ENCODE results near the gene NLGN1.
A peak's percentile ranks its signal among the peaks of the same experiment; 100 is the strongest.
"Not testable (repeated sequence)": the region's sequence is repeated elsewhere in the genome, so short reads cannot be mapped to it uniquely, and the experiment has no call there.

The NLGN1 gene

DNA sequence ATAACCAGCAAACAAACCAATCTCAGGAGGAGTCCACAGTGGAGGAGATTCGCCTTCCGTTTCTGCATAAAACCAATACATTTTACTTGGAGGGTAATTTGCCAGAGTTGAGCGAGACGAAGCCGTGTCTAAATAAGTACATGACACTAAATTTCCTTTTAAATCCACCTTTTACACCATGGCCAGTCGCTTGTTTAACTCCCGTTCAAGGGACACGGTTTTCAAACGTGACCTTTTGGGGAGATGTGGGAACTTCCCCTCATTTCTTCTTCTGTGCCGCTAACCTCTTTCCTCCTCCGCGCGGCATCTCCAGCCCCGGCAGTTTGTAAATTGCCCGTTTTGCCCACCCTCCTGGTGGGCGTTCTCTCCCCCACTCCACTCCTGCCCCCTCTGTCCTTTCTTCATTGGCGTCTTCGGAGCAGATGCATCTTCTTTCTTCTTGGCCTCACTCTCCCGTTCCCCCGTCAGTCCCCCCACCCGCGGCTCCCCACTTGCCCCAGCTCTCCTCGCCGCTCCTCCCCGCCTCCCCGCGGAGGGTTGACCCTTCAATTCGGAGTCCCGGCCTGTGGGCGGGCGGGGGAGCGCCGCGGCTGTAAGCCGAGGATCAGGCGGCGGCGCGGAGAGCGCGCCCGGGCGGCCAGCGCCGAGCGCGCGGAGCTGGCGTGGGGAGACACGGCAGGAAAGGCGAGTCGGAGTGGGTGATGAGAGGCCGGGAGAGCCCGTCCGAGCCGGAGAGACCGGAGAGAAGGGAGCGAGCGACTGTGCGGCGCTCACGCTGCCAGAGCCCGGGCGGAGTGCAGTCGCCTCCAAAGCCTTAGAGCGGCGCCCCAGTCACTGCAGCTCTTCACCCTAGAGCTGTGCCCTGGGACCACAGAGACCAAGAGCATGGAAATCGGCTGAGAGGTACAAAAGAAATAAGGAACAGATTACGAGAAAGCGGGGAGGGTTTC is at the start of gene NLGN1:
TSS of gene NLGN1 (plus strand) at position 584 of the 950 bp plus-strand sequence.
- DNase-seq (ENCODE audit: low spot score), result peak; percentile 70

DNA sequence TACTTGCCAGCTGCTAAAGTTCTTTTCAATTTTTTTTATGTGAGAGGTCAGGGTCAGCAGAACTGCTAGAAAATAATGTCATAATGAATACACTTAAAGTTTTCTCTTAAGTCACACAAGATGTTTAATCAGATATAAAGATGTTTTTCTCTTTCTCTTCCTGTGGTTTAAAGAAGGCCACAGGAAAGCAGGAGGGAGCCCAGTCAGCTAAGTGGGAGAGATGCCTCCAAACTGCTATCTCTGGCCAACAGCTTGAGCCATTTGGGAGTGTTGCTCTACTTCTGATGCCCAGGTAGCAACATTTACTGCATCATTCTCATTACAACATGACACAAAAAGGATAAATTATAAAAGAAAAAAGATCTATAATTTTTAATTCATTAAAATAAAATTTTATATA is 45.7 kb upstream of the NLGN1 start:
- no peak for DNase-seq (ENCODE audit: low spot score)

DNA sequence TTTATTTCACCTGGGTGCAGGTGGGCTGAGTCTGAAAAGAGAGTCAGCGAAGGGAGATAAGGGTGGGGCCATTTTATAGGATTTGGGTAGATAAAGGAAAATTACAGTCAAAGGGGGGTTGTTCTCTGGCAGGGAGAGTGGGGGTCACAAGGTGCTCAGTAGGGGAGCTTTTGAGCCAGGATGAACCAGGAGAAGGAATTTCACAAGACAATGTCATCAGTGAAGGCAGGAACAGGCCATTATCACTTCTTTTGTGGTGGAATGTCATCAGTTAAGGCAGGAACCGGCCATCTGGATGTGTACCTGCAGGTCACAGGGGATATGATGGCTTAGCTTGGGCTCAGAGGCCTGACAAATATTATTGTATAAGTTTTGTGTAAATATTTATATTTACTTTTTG is 44.4 kb upstream of the NLGN1 start:
- DNase-seq (ENCODE audit: low spot score), result not testable (repeated sequence)

DNA sequence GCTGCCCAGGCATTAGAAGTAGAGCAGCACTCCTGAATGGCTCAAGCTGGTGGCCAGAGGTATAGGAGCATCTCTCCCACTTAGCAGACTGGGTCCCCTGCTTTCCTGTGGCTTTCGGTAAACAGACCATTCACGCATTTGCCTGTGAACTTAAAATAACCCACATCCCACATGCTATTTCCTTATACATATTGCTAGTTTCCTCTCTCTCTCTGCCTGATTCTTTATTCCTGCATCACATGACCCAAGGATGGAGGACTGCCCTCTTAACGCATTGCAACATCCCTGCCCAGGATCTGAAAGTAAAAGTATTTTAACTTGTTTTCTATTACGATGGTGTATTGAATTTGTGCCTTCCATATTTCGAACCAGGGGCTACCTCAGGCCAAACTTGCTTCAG is 43.4 kb upstream of the NLGN1 start:
- no peak for DNase-seq (ENCODE audit: low spot score)

DNA sequence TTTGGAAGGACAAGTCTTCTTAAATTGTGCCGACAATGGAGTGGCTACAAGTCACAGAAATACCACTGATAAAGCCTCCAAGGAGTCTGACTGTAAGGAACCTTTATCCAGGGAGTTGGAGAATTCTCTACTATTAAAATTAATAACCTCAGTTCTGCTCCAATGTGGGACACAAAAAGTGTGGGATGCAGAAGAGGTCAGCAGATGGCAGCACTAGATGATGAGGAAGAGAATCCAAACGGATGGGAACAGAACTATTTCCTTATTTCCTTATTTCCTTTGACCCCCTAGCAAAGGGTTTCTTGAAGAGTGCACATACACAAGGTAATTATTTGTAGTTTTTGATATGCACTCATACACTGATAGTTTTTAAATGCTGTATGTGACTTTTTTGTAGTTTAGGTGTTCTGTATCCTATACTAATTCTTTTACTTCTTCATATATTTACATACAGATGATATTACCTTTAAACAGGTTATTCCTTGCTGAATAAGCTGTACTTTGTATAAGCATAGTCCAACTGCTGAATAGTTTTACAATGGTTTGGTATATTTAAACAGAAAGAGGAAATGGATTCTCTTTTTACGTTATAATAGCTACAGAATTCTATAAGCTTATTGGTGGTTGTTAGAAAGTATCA is 25.6 kb upstream of the NLGN1 start:
- DNase-seq (ENCODE audit: low spot score), result peak; percentile 14

DNA sequence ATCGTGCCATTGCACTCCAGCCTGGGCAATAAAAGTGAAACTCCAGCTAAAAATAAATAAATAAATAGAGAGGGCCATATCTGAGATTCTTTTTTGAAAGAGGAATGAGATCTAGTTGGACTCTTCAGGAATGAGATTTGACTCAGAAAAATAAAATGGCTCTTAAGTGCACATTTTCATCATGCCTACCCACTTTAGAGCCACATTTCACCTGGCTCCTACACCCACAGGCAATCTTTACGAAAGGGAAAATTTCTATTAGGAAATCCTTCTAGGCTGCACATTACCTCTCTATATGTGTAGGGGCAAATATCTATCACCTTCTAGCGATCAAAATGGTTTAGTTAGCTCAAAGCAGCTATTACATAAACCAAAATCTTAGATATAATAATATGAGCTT is 16.9 kb upstream of the NLGN1 start:
- DNase-seq (ENCODE audit: low spot score), result no peak

DNA sequence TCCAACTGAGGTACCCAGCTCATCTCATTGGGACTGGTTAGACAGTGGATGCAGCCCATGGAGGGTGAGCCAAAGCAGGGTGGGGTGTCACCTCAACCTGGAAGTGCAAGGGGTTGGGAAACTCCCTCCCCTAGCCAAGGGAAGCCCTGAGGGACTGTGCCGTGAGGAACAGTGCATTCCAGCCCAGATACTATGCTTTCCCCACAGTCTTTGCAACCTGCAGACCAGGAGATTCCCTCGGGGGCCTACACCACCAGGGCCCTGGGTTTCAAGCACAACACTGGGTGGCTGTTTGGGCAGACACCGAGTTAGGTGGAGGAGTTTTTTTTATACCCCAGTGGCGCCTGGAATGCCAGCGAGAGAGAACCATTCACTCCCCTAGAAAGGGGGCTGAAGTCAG is 15.6 kb upstream of the NLGN1 start:
- not testable (repeated sequence) for DNase-seq (ENCODE audit: low spot score)

DNA sequence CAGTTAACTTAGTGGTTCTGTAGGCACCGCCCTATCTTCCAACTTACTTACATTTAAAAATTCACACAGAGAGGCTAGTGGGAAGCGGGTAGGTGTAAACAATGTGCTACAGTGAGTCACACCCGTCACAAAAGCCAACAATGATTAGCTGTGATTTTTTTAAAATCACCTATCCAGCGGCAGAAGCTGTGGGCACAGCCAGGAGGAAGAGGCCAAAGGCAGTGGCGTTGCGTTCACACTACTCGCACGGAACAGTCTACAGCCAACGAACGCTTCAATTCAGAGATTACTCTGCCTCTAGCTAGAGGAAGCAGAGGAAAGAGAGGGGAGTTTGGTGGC is 2.5 kb upstream of the NLGN1 start:
- DNase-seq (ENCODE audit: low spot score), result peak; percentile 34

DNA sequence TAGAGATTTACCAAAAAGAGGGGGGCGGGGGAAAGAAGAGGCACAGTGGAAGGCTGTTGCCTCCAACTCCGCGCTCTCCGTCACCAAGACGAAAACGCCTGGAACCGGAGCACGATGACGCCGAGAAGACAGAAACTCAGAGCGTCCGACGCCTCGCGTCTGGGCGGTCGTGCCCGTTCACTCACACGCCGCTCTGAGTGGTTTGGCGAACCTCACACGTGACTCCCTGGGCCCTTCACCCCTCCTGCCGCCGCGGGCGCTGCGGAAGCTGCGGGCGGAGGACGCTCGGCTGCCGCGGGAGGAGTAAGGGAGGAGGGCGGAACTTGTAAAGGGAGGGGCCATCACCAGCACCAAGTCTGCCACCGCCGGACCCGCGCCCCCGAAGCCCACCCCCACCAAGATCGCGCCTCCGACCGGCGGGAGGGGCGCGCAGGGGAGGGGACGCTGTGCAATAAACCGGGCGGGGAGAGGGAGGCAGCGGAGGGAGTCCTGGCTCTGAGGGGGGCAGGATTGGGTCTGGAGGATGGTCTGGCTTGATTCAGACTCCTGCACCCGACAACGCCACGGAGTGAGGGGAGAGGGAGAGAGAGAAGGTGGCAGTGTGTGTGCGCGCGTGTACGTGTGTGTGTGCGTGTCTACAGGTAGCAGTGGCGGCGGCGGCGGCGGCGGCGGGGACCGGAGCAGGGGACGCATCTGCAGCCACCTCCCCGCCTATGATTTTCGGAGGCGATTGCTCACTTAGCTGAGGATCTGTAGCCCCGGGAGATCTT is 1.9 kb upstream of the NLGN1 start:
- DNase-seq (ENCODE audit: low spot score), result peak; percentile 86

DNA sequence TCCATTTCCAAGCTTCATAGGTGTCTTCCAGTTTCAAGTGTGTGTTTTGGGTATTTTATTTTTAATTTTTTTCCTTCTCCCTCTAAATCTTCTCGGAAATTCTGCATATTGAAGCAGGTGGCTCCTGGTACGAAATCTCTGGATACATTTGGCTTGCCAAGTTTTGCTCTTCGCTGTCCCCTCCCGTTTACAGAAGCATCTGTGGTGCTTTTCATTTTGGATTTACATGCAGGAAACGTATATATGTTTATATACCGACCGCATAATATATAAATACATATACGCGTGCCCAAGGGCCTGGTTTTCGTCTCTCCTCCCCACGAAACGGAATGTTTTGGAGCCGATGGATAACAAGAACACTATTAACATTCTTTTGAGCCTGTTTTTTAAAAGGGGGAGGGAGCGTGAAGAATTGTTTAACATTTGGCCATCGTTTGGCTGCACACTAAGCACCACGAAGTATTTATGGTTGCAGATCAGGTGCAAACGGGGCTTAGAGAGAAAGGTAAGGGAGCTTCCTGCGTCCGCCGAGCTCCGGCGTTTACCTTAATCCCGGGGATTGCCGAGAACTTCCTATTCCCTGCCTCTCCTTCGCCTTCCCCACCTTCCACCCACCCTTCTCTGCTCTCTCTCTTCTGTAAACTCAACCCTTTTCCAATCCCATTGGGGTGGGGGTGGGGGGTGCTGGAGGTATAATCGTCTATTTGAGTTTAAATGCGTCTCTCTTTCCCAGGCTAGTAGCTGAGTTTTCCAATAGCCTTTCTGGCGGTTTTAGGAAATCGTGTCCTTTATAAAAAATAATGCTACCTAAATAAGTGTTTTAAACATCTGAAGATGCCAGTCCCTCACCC is 1.1 kb upstream of the NLGN1 start:
- DNase-seq (ENCODE audit: low spot score), result peak; percentile 12

DNA sequence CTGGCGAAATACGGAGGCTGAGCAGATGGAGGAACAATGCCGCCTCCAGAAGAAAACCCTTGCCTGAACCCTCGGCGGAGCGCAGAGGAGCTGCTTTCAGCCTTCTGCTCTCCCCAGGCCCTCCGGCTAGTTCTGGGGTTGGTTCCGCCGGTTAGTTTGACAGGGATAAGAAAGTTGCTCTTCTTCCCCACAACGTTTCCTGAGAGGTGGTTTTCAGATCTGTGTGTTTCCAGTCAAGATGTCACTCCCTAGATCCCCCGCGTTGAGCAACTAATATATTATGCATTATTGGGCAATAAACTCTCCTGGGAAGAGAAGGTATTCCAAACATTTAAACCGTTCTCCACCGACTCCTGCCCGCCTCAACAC is 551 bp downstream of the NLGN1 start:
- DNase-seq (ENCODE audit: low spot score), result no peak

DNA sequence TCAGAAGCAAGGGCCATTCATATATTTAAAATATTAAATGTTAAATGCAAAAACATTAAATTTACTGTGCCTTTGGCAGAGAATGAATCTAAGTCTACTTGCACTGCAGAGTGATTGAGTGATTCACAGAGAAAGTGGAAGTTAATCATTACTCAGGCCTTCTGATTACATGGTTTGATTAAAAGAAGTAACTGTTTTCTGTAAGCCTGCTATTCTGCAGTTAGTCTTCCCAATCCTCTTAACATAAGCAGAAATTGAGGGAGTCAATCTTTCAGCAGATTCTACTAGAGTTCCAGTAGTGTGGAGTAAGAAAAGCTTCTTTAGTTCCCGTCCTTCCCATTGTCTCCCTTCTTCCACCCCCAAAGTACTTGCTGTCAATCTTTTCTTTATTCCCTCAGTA is 1.5 kb downstream of the NLGN1 start:
- DNase-seq (ENCODE audit: low spot score), result no peak

DNA sequence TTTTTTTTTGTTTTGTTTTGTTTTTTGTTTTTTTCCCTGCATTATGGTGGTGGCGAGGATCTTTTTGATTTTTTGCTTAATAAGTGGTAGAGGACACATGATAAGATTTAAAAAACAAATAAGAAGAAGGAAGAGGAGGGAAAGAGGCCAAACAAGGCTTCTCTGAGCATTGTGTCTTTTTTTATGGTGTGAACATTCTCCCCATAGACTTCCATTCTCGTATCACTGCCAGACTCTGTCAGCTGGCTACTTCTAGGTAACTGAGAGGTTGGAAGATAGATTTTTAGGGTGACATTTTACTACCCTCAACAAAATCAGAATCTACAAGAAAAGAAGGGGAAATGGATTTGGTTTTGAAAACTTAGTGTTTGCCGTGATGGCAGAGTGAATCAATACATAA is 3.8 kb downstream of the NLGN1 start:
- no peak for DNase-seq (ENCODE audit: low spot score)

DNA sequence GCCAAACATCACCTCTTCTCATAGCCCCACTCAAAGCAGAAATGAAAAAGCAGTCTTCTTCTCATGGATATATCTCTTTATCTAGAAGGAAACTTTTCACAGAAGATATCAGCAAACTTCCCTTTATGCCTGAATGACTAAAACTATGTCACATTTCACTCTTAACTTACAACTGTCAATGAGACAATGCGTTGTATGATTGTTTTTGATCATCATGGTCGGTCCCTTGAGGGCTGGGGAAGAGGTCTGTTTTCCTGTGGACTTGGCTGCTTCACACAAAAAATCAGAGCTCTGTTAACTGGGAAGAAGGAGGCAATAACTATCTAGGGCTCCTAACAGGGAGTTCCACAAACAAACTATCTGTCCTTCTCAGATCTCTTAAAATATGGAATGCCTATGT is 5.1 kb downstream of the NLGN1 start:
- no peak for DNase-seq (ENCODE audit: low spot score)

DNA sequence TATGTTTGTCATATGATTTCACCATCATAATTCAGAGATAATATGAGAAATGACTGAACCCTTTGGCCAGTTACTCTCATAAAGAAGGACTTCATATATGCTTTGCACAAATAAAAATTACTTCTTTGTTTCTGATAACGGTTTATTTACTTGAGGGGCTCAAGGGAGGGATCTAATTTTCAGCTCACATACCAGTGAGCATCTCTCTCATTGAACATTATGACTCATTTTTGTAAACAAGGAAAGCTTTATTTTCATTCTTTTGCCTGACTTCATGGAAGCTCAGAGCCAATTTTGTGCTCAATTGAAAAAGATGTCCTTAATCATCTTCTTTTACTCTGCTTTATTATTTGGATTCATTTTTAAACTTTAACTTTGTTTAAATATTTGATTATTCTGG is 5.8 kb downstream of the NLGN1 start:
- DNase-seq (ENCODE audit: low spot score), result no peak

DNA sequence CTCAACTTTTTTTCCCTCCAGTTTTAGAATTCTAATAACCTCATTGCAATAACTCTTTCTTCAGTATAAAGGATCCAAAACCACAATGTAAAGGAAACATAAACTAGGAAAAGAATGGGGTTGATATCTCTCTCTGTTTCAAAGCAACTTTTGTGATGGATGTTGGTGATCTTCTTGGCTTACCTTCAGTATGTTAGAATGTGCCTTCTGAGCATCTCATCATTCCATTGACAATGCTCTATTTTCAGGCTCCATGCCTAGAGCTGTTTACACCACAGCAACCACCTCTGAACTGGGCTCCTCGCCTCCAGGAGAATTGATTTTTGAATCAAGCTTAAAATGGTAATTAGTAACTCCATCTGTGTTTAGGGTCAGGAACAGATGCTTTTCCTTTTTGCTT is 6.6 kb downstream of the NLGN1 start:
- DNase-seq (ENCODE audit: low spot score), result no peak

DNA sequence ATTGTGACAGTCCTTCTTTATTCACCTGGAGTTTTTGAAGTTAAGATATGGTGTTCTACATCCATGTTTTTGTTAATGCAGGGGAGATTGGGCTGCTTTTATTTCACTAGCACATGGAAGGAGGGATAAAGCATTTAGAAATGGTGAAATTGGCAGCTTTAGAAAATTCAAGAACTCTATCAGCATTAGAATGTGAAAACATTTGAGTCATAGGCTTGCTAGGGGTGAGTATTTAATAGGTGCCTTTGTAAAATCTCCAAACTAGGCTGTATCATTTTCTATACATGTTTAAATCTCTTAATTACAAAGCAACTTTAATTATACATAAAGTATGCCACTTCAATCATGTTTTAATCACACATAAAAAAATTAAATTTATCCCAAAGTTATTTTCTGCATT is 12.9 kb downstream of the NLGN1 start:
- DNase-seq (ENCODE audit: low spot score), result no peak

DNA sequence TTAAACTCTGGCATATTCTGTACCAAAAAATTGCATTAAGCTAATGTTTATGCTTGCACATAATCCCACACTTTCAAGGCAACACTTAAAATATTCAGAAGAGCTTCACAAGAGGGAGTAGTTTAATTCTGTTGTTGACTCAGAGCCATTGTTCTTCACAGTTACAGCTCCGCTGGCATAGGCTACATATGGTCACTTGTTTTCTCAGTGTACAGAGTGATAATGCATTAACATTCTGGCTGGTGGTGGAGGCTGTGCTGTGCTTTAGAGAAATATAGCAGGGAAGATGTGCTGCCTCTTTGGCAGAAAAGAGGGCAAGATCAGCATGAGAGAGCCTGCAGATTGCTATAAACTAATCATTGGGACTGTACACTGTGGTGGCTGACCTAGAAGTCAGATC is 13.3 kb downstream of the NLGN1 start:
- DNase-seq (ENCODE audit: low spot score), result no peak

DNA sequence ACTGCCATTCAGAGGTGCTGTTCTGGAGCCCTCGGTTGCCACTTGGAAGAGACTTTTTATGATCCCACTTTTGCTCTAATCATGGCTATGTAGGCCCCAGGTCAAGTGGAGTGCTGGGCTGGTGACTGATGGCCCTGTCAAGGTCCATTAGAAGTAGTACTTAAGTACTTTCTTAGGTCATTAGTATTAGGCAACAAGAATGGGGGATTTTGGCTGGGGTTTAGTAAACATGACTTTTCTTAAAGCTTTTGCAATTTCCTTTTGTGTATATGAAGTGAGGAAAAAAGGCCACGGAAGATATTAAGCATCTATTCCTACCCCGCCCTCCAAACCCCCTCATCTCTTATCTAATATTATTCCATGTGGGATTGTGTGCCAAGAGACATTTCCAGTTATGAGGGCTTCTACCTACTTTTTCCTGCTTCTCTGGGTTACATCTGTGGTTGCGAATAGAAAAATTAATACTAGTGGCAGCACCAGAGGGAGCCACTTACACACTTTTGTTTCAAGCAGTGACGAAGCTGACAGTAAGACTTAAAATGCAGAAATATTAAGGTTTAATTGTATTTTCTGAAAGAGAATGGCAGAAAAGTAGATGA is 13.9 kb downstream of the NLGN1 start:
- DNase-seq (ENCODE audit: low spot score), result peak; percentile 8

DNA sequence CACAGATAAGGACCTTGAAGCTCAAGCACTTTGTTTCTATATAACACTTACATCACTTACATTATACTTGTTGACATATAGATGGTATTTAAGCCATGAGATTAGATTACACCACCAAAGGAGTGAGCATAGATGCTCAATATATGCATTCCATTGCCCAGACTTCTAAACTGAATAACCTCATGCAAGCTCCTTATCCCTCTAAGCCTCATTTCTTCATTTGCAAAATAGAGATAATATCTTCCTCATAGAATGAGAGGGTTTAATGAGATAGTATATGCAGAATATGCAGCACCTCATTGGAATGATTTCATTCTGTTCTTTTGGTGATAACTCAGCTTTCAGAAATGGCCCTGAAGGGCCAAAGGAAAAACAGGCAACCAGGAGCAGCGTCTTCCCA is 18.5 kb downstream of the NLGN1 start:
- no peak for DNase-seq (ENCODE audit: low spot score)

DNA sequence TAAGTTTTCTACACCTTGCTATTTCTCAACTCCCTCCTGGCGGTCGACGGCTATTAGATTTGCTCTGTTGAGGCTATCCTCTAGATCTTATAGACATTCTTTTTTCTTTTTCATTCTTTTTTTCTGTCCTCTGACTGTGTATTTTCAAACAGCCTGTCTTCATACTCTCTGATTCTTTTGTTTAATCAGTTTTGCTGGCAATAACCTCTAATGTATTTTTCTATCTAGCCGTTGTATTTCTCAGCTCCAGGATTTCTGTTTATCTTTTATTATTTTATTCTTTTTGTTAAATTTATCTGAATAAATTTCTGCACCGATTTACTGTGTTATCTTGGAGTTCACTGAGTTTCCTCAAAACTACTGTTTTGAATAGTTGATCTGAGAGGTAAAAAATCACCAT is 31.5 kb downstream of the NLGN1 start:
- DNase-seq (ENCODE audit: low spot score), result no peak

DNA sequence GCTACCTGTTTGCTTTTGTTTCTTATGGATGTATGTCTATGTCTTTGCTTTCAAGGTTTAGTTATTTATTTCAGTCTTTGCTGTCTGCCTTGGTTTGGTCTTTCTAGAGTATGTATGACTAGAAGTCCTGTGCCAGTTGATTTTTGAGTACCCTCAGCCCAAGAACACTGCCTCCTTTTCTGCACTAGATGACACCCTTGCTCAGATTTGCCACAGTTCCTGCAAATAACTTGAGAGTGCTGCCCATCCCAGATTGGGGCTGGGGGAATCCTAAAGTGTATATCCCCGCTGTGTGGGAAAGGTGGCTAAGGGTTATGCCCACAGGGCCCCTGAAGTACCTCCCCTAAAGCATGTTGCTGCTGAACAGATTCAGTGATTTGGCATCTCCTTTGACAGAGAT is 32.0 kb downstream of the NLGN1 start:
- no peak for DNase-seq (ENCODE audit: low spot score)

All from AG08396 (cell line).